T-cell (primary cell): Measurements from ENCODE around the gene PIEZO2. TPM values are rescaled to one million over a fixed set of nuclear protein-coding genes. Genes with fewer than 3 reads are reported as not detected.

Experiments
- ATAC-seq, 4 experiments: fragments of 200-7000 bp in 3 of 4; fragments of 150-1000 bp in 1 of 4; cut with Tn5 transposase; replicated peaks in 1 of 4; 1 replicate in 3 of 4; 2 replicates in 1 of 4; pipeline ENCODE4 v1.10.0; 2021; ENCODE audit warnings: moderate library complexity in 3 of 4, mild to moderate bottlenecking in 2 of 4, moderate number of reproducible peaks in 1 of 4
- CTCF ChIA-PET, 2 donors: fragments of 300-600 bp; sonication (Branson Sonifier 250); formaldehyde crosslinking; loops; one replicate each; lab custom pipeline; 2022; ENCODE audit warnings: antibody characterized with exemption in 2 of 2; lab: Charles Lee
- POLR2A ChIA-PET, 2 donors: fragments of 300-600 bp; sonication (Branson Sonifier 250); formaldehyde crosslinking; loops; one replicate each; lab custom pipeline; 2022; ENCODE audit warnings: antibody characterized with exemption in 2 of 2; lab: Charles Lee
- DNase-seq, 35 experiments: peaks; one replicate each; pipeline versions ENCODE4 v3.0.0 to v3.0.0-alpha.2; 2013 to 2023
- H3K27ac ChIP-seq: one replicate; pipeline ENCODE4 v1.5.1; 2013; ENCODE audit warnings: low read length
- H3K27me3 ChIP-seq, 2 experiments: replicated peaks in 1 of 2; 1 replicate in 1 of 2; 2 replicates in 1 of 2; pipeline versions ENCODE4 v1.6.1 to v1.7.0; 2013; ENCODE audit warnings: low read length in 1 of 2, mixed read lengths in 1 of 2; ENCODE audit not compliant: control insufficient read depth in 2 of 2, insufficient read depth in 2 of 2; ENCODE audit errors: extremely low read depth in 1 of 2
- H3K36me3 ChIP-seq, 2 donors: 1 replicate in 1 of 2; 2 replicates in 1 of 2; pipeline versions ENCODE4 v1.6.1 to v1.7.0; 2013; ENCODE audit warnings: low read length in 1 of 2; ENCODE audit not compliant: control insufficient read depth in 2 of 2, insufficient read depth in 1 of 2; ENCODE audit errors: extremely low read depth in 1 of 2
- H3K4me1 ChIP-seq, 2 experiments: 1 replicate in 1 of 2; 2 replicates in 1 of 2; pipeline versions ENCODE4 v1.6.1 to v1.7.0; 2013; ENCODE audit warnings: low read length in 2 of 2, mixed read lengths in 1 of 2; ENCODE audit not compliant: insufficient read depth in 2 of 2, control insufficient read depth in 1 of 2; ENCODE audit errors: extremely low read depth in 1 of 2
- H3K4me3 ChIP-seq, 2 donors: 1 replicate in 1 of 2; 2 replicates in 1 of 2; pipeline versions ENCODE4 v1.5.1 to v1.7.0; 2013; ENCODE audit warnings: mild to moderate bottlenecking in 2 of 2, low read length in 1 of 2, moderate library complexity in 1 of 2; ENCODE audit not compliant: control insufficient read depth in 1 of 2; ENCODE audit errors: extremely low read depth in 1 of 2
- H3K9me3 ChIP-seq: 2 replicates; pipeline ENCODE4 v1.7.0; 2013
- H3K27ac Mint-ChIP-seq, 2 donors: one replicate each; pipeline ENCODE4 v1.8.0; 2020 to 2021; ENCODE audit warnings: mild to moderate bottlenecking in 2 of 2, mixed read lengths in 2 of 2
- H3K27me3 Mint-ChIP-seq, 2 donors: one replicate each; pipeline ENCODE4 v1.8.0; 2021 to 2022; ENCODE audit warnings: mixed read lengths in 2 of 2
- H3K36me3 Mint-ChIP-seq: one replicate; pipeline ENCODE4 v1.8.0; 2021; ENCODE audit warnings: mixed read lengths
- H3K4me1 Mint-ChIP-seq, 3 donors: one replicate each; pipeline ENCODE4 v1.8.0; 2020 to 2022; ENCODE audit warnings: mixed read lengths in 3 of 3, mild to moderate bottlenecking in 1 of 3
- H3K4me3 Mint-ChIP-seq, 3 donors: one replicate each; pipeline ENCODE4 v1.8.0; 2020 to 2022; ENCODE audit warnings: mild to moderate bottlenecking in 3 of 3, mixed read lengths in 3 of 3, moderate library complexity in 3 of 3
- H3K9me3 Mint-ChIP-seq, 3 donors: one replicate each; pipeline ENCODE4 v1.8.0; 2020 to 2022; ENCODE audit warnings: mixed read lengths in 3 of 3
- WGBS: methylation state at CpG from one replicate; pipeline ENCODE4 v1.1.5; 2013; ENCODE audit warnings: missing lambda C conversion rate; ENCODE audit not compliant: insufficient coverage; 5-methylcytosine and 5-hydroxymethylcytosine counted together
- total RNA-seq, 35 experiments: library from RNA in 6 of 35; stranded (reverse) in 6 of 35; fragments of 120-200 nt in 1 of 35; gene quantifications; one replicate each; pipeline versions ENCODE4 v1.2.1 to v1.2.4 and lab custom pipeline; 2013 to 2026

PIEZO2 gene
- total RNA-seq, 5 donors from 2014 or later (not counting 1 experiment from before 2014, with no cell fraction given) = 0.05 to 0.90 (median 0.21) TPM; not detected in 1

- no peak overlapping the region for H3K27ac Mint-ChIP-seq
- Histone ChIP-seq H3K4me1 (no peaks in the 10 kb centered on the region), H3K36me3 (no peaks in the 10 kb centered on the region), H3K27me3 (no peaks in the 10 kb centered on the region), H3K27ac (no peak overlapping the region), H3K9me3 (no peaks in the 10 kb centered on the region), H3K4me3 (no peak overlapping the region)
- H3K9me3 Mint-ChIP-seq = peaks cover 0 to 6% (median 4%) of the 10 kb centered on the region in 3 donors
- 100% methylated on average over 1 of the region's 4 CpGs for WGBS
- ATAC-seq (no peak), DNase-seq (no peak)
- H3K36me3 Mint-ChIP-seq = no peaks in the 10 kb centered on the region
- POLR2A ChIA-PET = no interaction called here
- H3K4me3 Mint-ChIP-seq = no peak overlapping the region
- CTCF ChIA-PET = no interaction called here
- H3K4me1 Mint-ChIP-seq = no peaks in the 10 kb centered on the region
- H3K27me3 Mint-ChIP-seq = no peaks in the 10 kb centered on the region
Measured at GRCh38 chr18:11054497-11054896, 94.9 kb downstream of the PIEZO2 start.

GRCh38 chr18:11053293-11053692, 96.1 kb downstream of the PIEZO2 start:
- DNase-seq = no peak
- no peak for ATAC-seq
- H3K27ac ChIP-seq = no peak overlapping the region
- no peaks in the 10 kb centered on the region for H3K36me3 ChIP-seq
- no peaks in the 10 kb centered on the region for H3K4me1 ChIP-seq
- Mint-ChIP-seq H3K27ac (no peak overlapping the region), H3K4me1 (no peaks in the 10 kb centered on the region), H3K36me3 (no peaks in the 10 kb centered on the region), H3K9me3 (peaks cover 0 to under 1% (median 0%) of the 10 kb centered on the region in 3 donors), H3K27me3 (no peaks in the 10 kb centered on the region), H3K4me3 (no peak overlapping the region)
- no peaks in the 10 kb centered on the region for H3K9me3 ChIP-seq
- WGBS = 67% methylated on average over 1 of the region's 1 CpG
- H3K4me3 ChIP-seq = no peak overlapping the region
- H3K27me3 ChIP-seq = no peaks in the 10 kb centered on the region
- ChIA-PET POLR2A (no interaction called here), CTCF (no interaction called here)

- Mint-ChIP-seq H3K4me3 (no peak overlapping the region), H3K4me1 (no peaks in the 10 kb centered on the region), H3K27me3 (no peaks in the 10 kb centered on the region), H3K9me3 (no peaks in the 10 kb centered on the region), H3K36me3 (no peaks in the 10 kb centered on the region), H3K27ac (no peak overlapping the region)
- no peak overlapping the region for H3K4me3 ChIP-seq
- no peaks in the 10 kb centered on the region for H3K27me3 ChIP-seq
- H3K36me3 ChIP-seq = no peaks in the 10 kb centered on the region
- WGBS = no CpG with 5 or more reads among the region's 3 CpGs
- CTCF ChIA-PET = no interaction called here
- POLR2A ChIA-PET = no interaction called here
- H3K4me1 ChIP-seq = no peaks in the 10 kb centered on the region
- DNase-seq (no peak), ATAC-seq (no peak)
- no peaks in the 10 kb centered on the region for H3K9me3 ChIP-seq
- H3K27ac ChIP-seq = no peak overlapping the region
Measured at GRCh38 chr18:11052800-11053199, 96.6 kb downstream of the PIEZO2 start.

- H3K4me3 Mint-ChIP-seq = no peak overlapping the region
- H3K36me3 Mint-ChIP-seq = no peaks in the 10 kb centered on the region
- Histone ChIP-seq H3K27me3 (no peaks in the 10 kb centered on the region), H3K36me3 (no peaks in the 10 kb centered on the region), H3K9me3 (no peaks in the 10 kb centered on the region), H3K27ac (no peak overlapping the region), H3K4me3 (no peak overlapping the region), H3K4me1 (no peaks in the 10 kb centered on the region)
- H3K27me3 Mint-ChIP-seq = peaks cover 0 to 2% of the 10 kb centered on the region in 2 donors
- ChIA-PET POLR2A (no interaction called here), CTCF (no interaction called here)
- H3K4me1 Mint-ChIP-seq = no peaks in the 10 kb centered on the region
- WGBS = 100% methylated on average over 1 of the region's 3 CpGs
- H3K27ac Mint-ChIP-seq = no peak overlapping the region
- no peak for ATAC-seq
- H3K9me3 Mint-ChIP-seq = no peaks in the 10 kb centered on the region
- no peak for DNase-seq
Measured at GRCh38 chr18:11051462-11051861, 97.9 kb downstream of the PIEZO2 start.

- WGBS = 71% methylated on average over 1 of the region's 2 CpGs
- Mint-ChIP-seq H3K9me3 (no peaks in the 10 kb centered on the region), H3K27me3 (peaks cover 0 to 3% of the 10 kb centered on the region in 2 donors), H3K4me3 (no peak overlapping the region), H3K36me3 (no peaks in the 10 kb centered on the region), H3K4me1 (no peaks in the 10 kb centered on the region), H3K27ac (no peak overlapping the region)
- Histone ChIP-seq H3K36me3 (no peaks in the 10 kb centered on the region), H3K4me1 (no peaks in the 10 kb centered on the region), H3K27ac (no peak overlapping the region), H3K9me3 (no peaks in the 10 kb centered on the region), H3K4me3 (no peak overlapping the region), H3K27me3 (no peaks in the 10 kb centered on the region)
- DNase-seq (no peak), ATAC-seq (no peak)
- CTCF ChIA-PET = no interaction called here
- POLR2A ChIA-PET = no interaction called here
Measured at GRCh38 chr18:11050966-11051365, 98.4 kb downstream of the PIEZO2 start.

- no peaks in the 10 kb centered on the region for H3K4me1 Mint-ChIP-seq
- WGBS = 71% methylated on average over 4 of the region's 5 CpGs
- H3K9me3 Mint-ChIP-seq = no peaks in the 10 kb centered on the region
- no peak overlapping the region for H3K4me3 ChIP-seq
- POLR2A ChIA-PET = no interaction called here
- H3K36me3 ChIP-seq = no peaks in the 10 kb centered on the region
- no peak overlapping the region for H3K27ac ChIP-seq
- no peak overlapping the region for H3K4me3 Mint-ChIP-seq
- H3K27ac Mint-ChIP-seq = no peak overlapping the region
- no peak for ATAC-seq
- no peak for DNase-seq
- peaks cover 0 to 3% of the 10 kb centered on the region in 2 donors for H3K27me3 Mint-ChIP-seq
- no peaks in the 10 kb centered on the region for H3K9me3 ChIP-seq
- H3K27me3 ChIP-seq = no peaks in the 10 kb centered on the region
- H3K36me3 Mint-ChIP-seq = no peaks in the 10 kb centered on the region
- no peaks in the 10 kb centered on the region for H3K4me1 ChIP-seq
- CTCF ChIA-PET = no interaction called here
Measured at GRCh38 chr18:11047817-11048216, 101.6 kb downstream of the PIEZO2 start.

GRCh38 chr18:11047156-11047555, 102.2 kb downstream of the PIEZO2 start:
- Mint-ChIP-seq H3K27ac (no peak overlapping the region), H3K36me3 (no peaks in the 10 kb centered on the region)
- POLR2A ChIA-PET = no interaction called here

More at GRCh38 chr18:11047156-11047555, 102.2 kb downstream of the PIEZO2 start:
- Histone ChIP-seq H3K4me1 (no peaks in the 10 kb centered on the region), H3K9me3 (no peaks in the 10 kb centered on the region), H3K27ac (no peak overlapping the region), H3K27me3 (no peaks in the 10 kb centered on the region), H3K36me3 (no peaks in the 10 kb centered on the region), H3K4me3 (no peak overlapping the region)
- peaks cover 2 to 3% of the 10 kb centered on the region in 2 donors for H3K27me3 Mint-ChIP-seq
- H3K4me1 Mint-ChIP-seq = no peaks in the 10 kb centered on the region
- ATAC-seq (no peak), DNase-seq (no peak)
- H3K4me3 Mint-ChIP-seq = no peak overlapping the region
- no CpG with 5 or more reads among the region's 7 CpGs for WGBS
- no peaks in the 10 kb centered on the region for H3K9me3 Mint-ChIP-seq
- CTCF ChIA-PET = no interaction called here
